Measurements from ENCODE around the gene SH3BP2.

GRCh38 chr4:2859514-2859913 lies 66.6 kb downstream of the SH3BP2 start:
- TF ChIP-seq CTCF (IDR thresholded peaks at IDR 0.05; ENCODE audit: low read depth, low read length, poor library complexity, severe bottlenecking) (no peak), EZH2phosphoT487 (IDR thresholded peaks at IDR 0.05; ENCODE audit: borderline replicate concordance, low read length) (no peak)

Measured in DOHH2 (cell line).